ENCODE measurements around the gene LPCAT1.

The LPCAT1 gene

GRCh38 chr5:1438871-1439270, 84.9 kb downstream of the LPCAT1 start:
- no peaks in the 10 kb centered on the region for H3K9me3 ChIP-seq (ENCODE audit: low read depth, low read length)

DNA sequence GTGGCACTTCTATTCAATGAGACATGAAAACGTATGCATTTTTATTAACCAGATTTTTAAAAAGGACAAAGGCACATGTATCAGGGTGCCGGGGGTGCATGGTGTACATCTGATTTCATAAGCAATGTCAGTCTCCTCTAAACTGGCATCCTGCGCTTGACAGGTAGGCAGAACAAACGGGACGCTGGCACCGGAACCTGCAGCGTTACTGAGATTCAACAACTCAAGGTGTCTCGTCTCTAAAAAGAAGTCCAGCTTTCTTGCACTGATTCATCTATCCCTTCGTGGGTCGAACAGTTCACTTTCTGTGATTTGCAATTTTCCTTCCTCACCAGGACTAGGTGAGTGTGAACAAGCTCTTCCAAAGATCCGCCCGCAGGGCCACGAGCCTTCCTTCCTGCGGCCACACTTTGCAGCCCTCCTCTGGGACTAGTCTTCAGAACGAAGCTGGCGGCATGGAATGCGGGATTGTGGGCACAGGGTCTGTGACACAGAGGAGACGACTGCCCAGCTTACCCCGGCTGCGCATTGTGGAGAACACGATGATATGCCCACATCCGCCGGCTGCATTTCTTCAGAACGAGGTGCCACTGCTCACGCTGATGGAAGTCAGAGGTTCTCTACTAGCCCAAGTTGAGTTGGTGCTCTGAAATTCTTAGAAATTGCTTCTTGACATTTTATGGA, 85.7 kb downstream of the LPCAT1 start:
- Histone ChIP-seq H3K9ac (ENCODE audit: insufficient read length) (no peak overlapping the region), H3K4me3 (no peak overlapping the region), H3K27ac (no peak overlapping the region), H3K9me3 (ENCODE audit: low read depth, low read length) (no peaks in the 10 kb centered on the region), H3K36me3 (ENCODE audit: insufficient read depth, low read length) (no peaks in the 10 kb centered on the region)
- no peak for DNase-seq (ENCODE audit: low read depth, low spot score)
- TF ChIP-seq EZH2 (IDR thresholded peaks at IDR 0.05) = no peak
- no peak for TF ChIP-seq POLR2AphosphoS5 (IDR thresholded peaks at IDR 0.05; ENCODE audit: borderline replicate concordance, low read depth, low read length)
- no peak for TF ChIP-seq FOXP2 (optimal IDR thresholded peaks at IDR 0.05; ENCODE audit: control extremely low read depth, extremely low read length, insufficient read depth)

More at GRCh38 chr5:1438871-1439270, 84.9 kb downstream of the LPCAT1 start:
- no peak for TF ChIP-seq EZH2 (IDR thresholded peaks at IDR 0.05)
- TF ChIP-seq POLR2AphosphoS5 (IDR thresholded peaks at IDR 0.05; ENCODE audit: borderline replicate concordance, low read depth, low read length) = no peak
- no peak for TF ChIP-seq FOXP2 (optimal IDR thresholded peaks at IDR 0.05; ENCODE audit: control extremely low read depth, extremely low read length, insufficient read depth)
- Histone ChIP-seq H3K36me3 (ENCODE audit: insufficient read depth, low read length) (no peaks in the 10 kb centered on the region), H3K4me3 (no peak overlapping the region), H3K27ac (no peak overlapping the region), H3K9ac (ENCODE audit: insufficient read length) (no peak overlapping the region)
- DNase-seq (ENCODE audit: low read depth, low spot score) = no peak

- H3K9ac ChIP-seq (ENCODE audit: insufficient read length) = no peak overlapping the region
- no peak for DNase-seq (ENCODE audit: low read depth, low spot score)
- H3K27ac ChIP-seq = no peak overlapping the region
- H3K4me3 ChIP-seq = no peak overlapping the region
- TF ChIP-seq EZH2 (IDR thresholded peaks at IDR 0.05) = no peak
- no peak for TF ChIP-seq FOXP2 (optimal IDR thresholded peaks at IDR 0.05; ENCODE audit: control extremely low read depth, extremely low read length, insufficient read depth)
- no peak for TF ChIP-seq POLR2AphosphoS5 (IDR thresholded peaks at IDR 0.05; ENCODE audit: borderline replicate concordance, low read depth, low read length)
- no peaks in the 10 kb centered on the region for H3K9me3 ChIP-seq (ENCODE audit: low read depth, low read length)
- H3K36me3 ChIP-seq (ENCODE audit: insufficient read depth, low read length) = no peaks in the 10 kb centered on the region
Measured at GRCh38 chr5:1437226-1437829, 86.4 kb downstream of the LPCAT1 start.

DNA sequence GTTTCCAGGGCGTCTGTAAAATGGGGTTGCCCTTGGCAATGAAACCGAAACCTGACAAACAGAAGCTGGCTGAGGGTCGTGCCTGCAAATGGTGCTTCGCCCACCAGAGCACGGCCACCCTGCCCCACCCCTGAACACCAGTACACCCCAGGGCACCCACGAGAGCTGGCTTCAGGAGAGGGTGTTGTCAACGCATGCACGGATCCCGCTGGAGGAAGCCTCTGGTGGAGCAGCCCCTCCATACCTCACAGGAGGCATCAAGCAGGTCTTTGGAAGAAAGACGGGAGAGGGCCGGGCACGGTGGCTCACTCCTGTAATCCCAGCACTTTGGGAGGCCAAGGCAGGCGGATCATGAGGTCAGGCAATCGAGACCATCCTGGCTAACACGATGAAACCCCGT, 87.1 kb downstream of the LPCAT1 start:
- no peak for TF ChIP-seq EZH2 (IDR thresholded peaks at IDR 0.05)
- TF ChIP-seq FOXP2 (optimal IDR thresholded peaks at IDR 0.05; ENCODE audit: control extremely low read depth, extremely low read length, insufficient read depth) = no peak
- no peak for TF ChIP-seq POLR2AphosphoS5 (IDR thresholded peaks at IDR 0.05; ENCODE audit: borderline replicate concordance, low read depth, low read length)
- no peak overlapping the region for H3K4me3 ChIP-seq
- DNase-seq (ENCODE audit: low read depth, low spot score) = no peak
- H3K36me3 ChIP-seq (ENCODE audit: insufficient read depth, low read length) = no peaks in the 10 kb centered on the region
- H3K9ac ChIP-seq (ENCODE audit: insufficient read length) = no peak overlapping the region
- no peaks in the 10 kb centered on the region for H3K9me3 ChIP-seq (ENCODE audit: low read depth, low read length)
- H3K27ac ChIP-seq = no peak overlapping the region

- Histone ChIP-seq H3K27ac (no peak overlapping the region), H3K9ac (ENCODE audit: insufficient read length) (no peak overlapping the region), H3K9me3 (ENCODE audit: low read depth, low read length) (no peaks in the 10 kb centered on the region), H3K4me3 (no peak overlapping the region), H3K36me3 (ENCODE audit: insufficient read depth, low read length) (no peaks in the 10 kb centered on the region)
- TF ChIP-seq FOXP2 (optimal IDR thresholded peaks at IDR 0.05; ENCODE audit: control extremely low read depth, extremely low read length, insufficient read depth) = no peak
- TF ChIP-seq POLR2AphosphoS5 (IDR thresholded peaks at IDR 0.05; ENCODE audit: borderline replicate concordance, low read depth, low read length) = no peak
- TF ChIP-seq EZH2 (IDR thresholded peaks at IDR 0.05) = no peak
- no peak for DNase-seq (ENCODE audit: low read depth, low spot score)
Measured at GRCh38 chr5:1436036-1436435, 87.7 kb downstream of the LPCAT1 start.

- Histone ChIP-seq H3K9ac (ENCODE audit: insufficient read length) (no peak overlapping the region), H3K36me3 (ENCODE audit: insufficient read depth, low read length) (no peaks in the 10 kb centered on the region), H3K27ac (no peak overlapping the region), H3K9me3 (ENCODE audit: low read depth, low read length) (no peaks in the 10 kb centered on the region), H3K4me3 (no peak overlapping the region)
- TF ChIP-seq FOXP2 (optimal IDR thresholded peaks at IDR 0.05; ENCODE audit: control extremely low read depth, extremely low read length, insufficient read depth) (no peak), EZH2 (IDR thresholded peaks at IDR 0.05) (no peak), POLR2AphosphoS5 (IDR thresholded peaks at IDR 0.05; ENCODE audit: borderline replicate concordance, low read depth, low read length) (no peak)
- DNase-seq (ENCODE audit: low read depth, low spot score) = no peak
Measured at GRCh38 chr5:1435369-1435768, 88.4 kb downstream of the LPCAT1 start.

GRCh38 chr5:1432296-1432695, 91.5 kb downstream of the LPCAT1 start:
- TF ChIP-seq POLR2AphosphoS5 (IDR thresholded peaks at IDR 0.05; ENCODE audit: borderline replicate concordance, low read depth, low read length) (no peak), FOXP2 (optimal IDR thresholded peaks at IDR 0.05; ENCODE audit: control extremely low read depth, extremely low read length, insufficient read depth) (no peak), EZH2 (IDR thresholded peaks at IDR 0.05) (no peak)
- Histone ChIP-seq H3K9ac (ENCODE audit: insufficient read length) (no peak overlapping the region), H3K9me3 (ENCODE audit: low read depth, low read length) (0 out of 2 replicates have a peak, but pooled peaks cover 4% of the 10 kb centered on the region), H3K4me3 (no peak overlapping the region), H3K27ac (no peak overlapping the region), H3K36me3 (ENCODE audit: insufficient read depth, low read length) (no peaks in the 10 kb centered on the region)
- no peak for DNase-seq (ENCODE audit: low read depth, low spot score)

GRCh38 chr5:1431896-1432295, 91.9 kb downstream of the LPCAT1 start:
- TF ChIP-seq EZH2 (IDR thresholded peaks at IDR 0.05) (no peak), POLR2AphosphoS5 (IDR thresholded peaks at IDR 0.05; ENCODE audit: borderline replicate concordance, low read depth, low read length) (no peak), FOXP2 (optimal IDR thresholded peaks at IDR 0.05; ENCODE audit: control extremely low read depth, extremely low read length, insufficient read depth) (no peak)
- H3K36me3 ChIP-seq (ENCODE audit: insufficient read depth, low read length) = no peaks in the 10 kb centered on the region
- H3K9me3 ChIP-seq (ENCODE audit: low read depth, low read length) = 0 out of 2 replicates have a peak, but pooled peaks cover 4% of the 10 kb centered on the region
- no peak for DNase-seq (ENCODE audit: low read depth, low spot score)
- no peak overlapping the region for H3K9ac ChIP-seq (ENCODE audit: insufficient read length)
- no peak overlapping the region for H3K4me3 ChIP-seq
- H3K27ac ChIP-seq = no peak overlapping the region

Data from SK-N-MC (cell line).